Hepatocyte (in vitro differentiated cells): ENCODE measurements around the gene TMEM95. TPM values are rescaled to one million over a fixed set of nuclear protein-coding genes. Genes with fewer than 3 reads are reported as not detected.

ENCODE experiments used
- DNase-seq: peaks from one replicate; pipeline ENCODE4 v3.0.0-alpha.2; 2016; ENCODE audit warnings: low spot score
- H2AFZ ChIP-seq: fragments of 200-600 bp; sonication (generic); 2 replicates; pipeline ENCODE4 v1.6.0; 2016; ENCODE audit warnings: antibody characterized with exemption, mild to moderate bottlenecking
- H3K27ac ChIP-seq: fragments of 200-600 bp; sonication (generic); 2 replicates; pipeline ENCODE4 v1.5.1; 2016; ENCODE audit warnings: mild to moderate bottlenecking
- H3K27me3 ChIP-seq: fragments of 200-600 bp; sonication (generic); 2 replicates; pipeline ENCODE4 v1.6.1; 2016
- H3K36me3 ChIP-seq: fragments of 200-600 bp; sonication (generic); replicated peaks from 2 replicates; pipeline ENCODE4 v1.5.1; 2016; ENCODE audit warnings: low read depth; ENCODE audit not compliant: insufficient read depth
- H3K4me1 ChIP-seq: fragments of 200-600 bp; sonication (generic); 2 replicates; pipeline ENCODE4 v1.5.1; 2016; ENCODE audit warnings: mild to moderate bottlenecking, moderate library complexity; ENCODE audit not compliant: insufficient read depth
- H3K4me2 ChIP-seq: fragments of 200-600 bp; sonication (generic); 2 replicates; pipeline ENCODE4 v1.6.0; 2016
- H3K4me3 ChIP-seq: fragments of 200-600 bp; sonication (generic); 2 replicates; pipeline ENCODE4 v1.5.1; 2016; ENCODE audit warnings: mild to moderate bottlenecking
- H3K79me2 ChIP-seq: fragments of 200-600 bp; sonication (generic); 2 replicates; pipeline ENCODE4 v1.6.0; 2017; ENCODE audit warnings: mild to moderate bottlenecking
- H3K9me2 ChIP-seq: fragments of 200-600 bp; sonication (generic); replicated peaks from 2 replicates; pipeline ENCODE4 v1.6.0; 2017; ENCODE audit warnings: mild to moderate bottlenecking; ENCODE audit not compliant: insufficient read depth
- H3K9me3 ChIP-seq: fragments of 200-600 bp; sonication (generic); 2 replicates; pipeline ENCODE4 v1.5.1; 2016; ENCODE audit warnings: low read depth, mild to moderate bottlenecking
- H4K20me1 ChIP-seq: fragments of 200-600 bp; sonication (generic); 2 replicates; pipeline ENCODE4 v1.6.0; 2016; ENCODE audit warnings: mild to moderate bottlenecking; ENCODE audit not compliant: insufficient read depth, poor library complexity, severe bottlenecking
- CTCF ChIP-seq: fragments of 200-600 bp; sonication (generic); IDR thresholded peaks from 2 replicates; pipeline ENCODE4 v1.5.1; 2016; ENCODE audit warnings: antibody characterized with exemption, mild to moderate bottlenecking; ENCODE audit not compliant: poor library complexity
- EZH2 ChIP-seq: fragments of 200-600 bp; sonication (generic); IDR thresholded peaks from 2 replicates; pipeline ENCODE4 v1.6.1; 2016; ENCODE audit warnings: antibody characterized with exemption, mild to moderate bottlenecking, borderline replicate concordance
- EZH2phosphoT487 ChIP-seq: fragments of 200-600 bp; sonication (generic); IDR thresholded peaks from one replicate; pipeline ENCODE4 v1.6.1; 2018; ENCODE audit warnings: antibody characterized with exemption, mild to moderate bottlenecking, low read depth, moderate library complexity; ENCODE audit not compliant: unreplicated experiment, severe bottlenecking
- WGBS: methylation state at CpG from one replicate; pipeline ENCODE4 v1.1.6; 2016; ENCODE audit warnings: low lambda C conversion rate; ENCODE audit errors: missing lambda C conversion rate; 5-methylcytosine and 5-hydroxymethylcytosine counted together
- polyA plus RNA-seq: library from polyadenylated mRNA; unstranded; fragments of >200 nt; fragmentation: Nextera tagmentation; extraction: Ambion mirVana; gene quantifications from 2 replicates; pipeline ENCODE4 v1.2.1, GENCODE V29; 2016
- total RNA-seq: library from RNA; depleted of rRNA; stranded (reverse); fragments of >200 nt; gene quantifications from 2 replicates; pipeline ENCODE4 v1.2.3, GENCODE V29; 2014

TMEM95 gene
- total and polyA plus RNA-seq, 2 experiments from 2014 or later: not detected

- Histone ChIP-seq H3K79me2 (peaks cover 9% of the 10 kb centered on the region), H2AFZ (no peak overlapping the region), H3K4me2 (peak overlapping the region; percentile 78), H3K4me1 (peaks cover 11% of the 10 kb centered on the region), H3K4me3 (no peak overlapping the region), H4K20me1 (no peaks in the 10 kb centered on the region), H3K9me2 (no peaks in the 10 kb centered on the region), H3K27me3 (no peaks in the 10 kb centered on the region), H3K9me3 (no peaks in the 10 kb centered on the region), H3K36me3 (no peaks in the 10 kb centered on the region), H3K27ac (no peak overlapping the region)
- TF ChIP-seq CTCF (no peak), EZH2phosphoT487 (no peak), EZH2 (no peak)
- 93% methylated on average over 11 of the region's 11 CpGs for WGBS
- no peak for DNase-seq
Measured at GRCh38 chr17:7383371-7383741, 28.4 kb downstream of the TMEM95 start.

- TF ChIP-seq EZH2 (no peak), CTCF (no peak), EZH2phosphoT487 (no peak)
- H3K36me3 ChIP-seq: no peaks in the 10 kb centered on the region
- H3K27me3 ChIP-seq: no peaks in the 10 kb centered on the region
- H2AFZ ChIP-seq: no peak overlapping the region
- WGBS: 25% methylated on average over 59 of the region's 65 CpGs
- no peaks in the 10 kb centered on the region for H3K9me2 ChIP-seq
- no peak overlapping the region for H3K4me3 ChIP-seq
- H3K79me2 ChIP-seq: peaks cover 9% of the 10 kb centered on the region
- no peaks in the 10 kb centered on the region for H3K9me3 ChIP-seq
- H4K20me1 ChIP-seq: no peaks in the 10 kb centered on the region
- H3K4me1 ChIP-seq: peaks cover 11% of the 10 kb centered on the region
- DNase-seq: peak; percentile 59
- no peak overlapping the region for H3K27ac ChIP-seq
- peak overlapping the region; percentile 78 for H3K4me2 ChIP-seq
Measured at GRCh38 chr17:7383742-7384488, 29.0 kb downstream of the TMEM95 start.

DNA sequence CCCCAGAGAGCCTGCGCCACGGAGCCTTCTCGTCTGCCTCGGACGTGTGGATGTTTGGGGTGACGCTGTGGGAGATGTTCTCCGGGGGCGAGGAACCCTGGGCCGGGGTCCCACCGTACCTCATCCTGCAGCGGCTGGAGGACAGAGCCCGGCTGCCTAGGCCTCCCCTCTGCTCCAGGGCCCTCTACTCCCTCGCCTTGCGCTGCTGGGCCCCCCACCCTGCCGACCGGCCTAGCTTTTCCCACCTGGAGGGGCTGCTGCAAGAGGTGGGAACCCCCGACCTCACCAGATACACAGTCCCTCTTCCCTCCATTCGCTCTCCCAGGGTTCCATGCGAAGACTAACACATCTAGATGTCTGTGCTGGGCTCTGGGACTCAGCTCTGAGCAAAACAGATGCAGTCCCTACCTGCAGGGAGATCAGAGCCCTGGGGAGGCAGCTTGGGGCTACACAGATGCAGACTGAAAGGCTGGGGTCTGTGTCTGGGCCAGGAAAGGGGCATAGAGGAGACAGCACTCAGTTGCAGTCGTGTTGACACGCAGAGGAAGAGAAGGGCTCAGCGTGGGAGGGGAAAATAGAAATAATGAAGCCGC, 29.6 kb downstream of the TMEM95 start:
- Histone ChIP-seq H3K4me2 (peak overlapping the region; percentile 78), H3K27me3 (no peaks in the 10 kb centered on the region), H4K20me1 (no peaks in the 10 kb centered on the region), H3K9me3 (no peaks in the 10 kb centered on the region), H3K4me1 (peaks cover 11% of the 10 kb centered on the region), H3K79me2 (peaks cover 9% of the 10 kb centered on the region), H3K4me3 (no peak overlapping the region), H3K27ac (no peak overlapping the region), H3K36me3 (no peaks in the 10 kb centered on the region), H2AFZ (no peak overlapping the region), H3K9me2 (no peaks in the 10 kb centered on the region)
- TF ChIP-seq EZH2 (no peak), EZH2phosphoT487 (no peak), CTCF (no peak)
- WGBS: 79% methylated on average over 22 of the region's 23 CpGs
- DNase-seq: no peak
